Measurements from ENCODE around the gene TMCO4.

DNA sequence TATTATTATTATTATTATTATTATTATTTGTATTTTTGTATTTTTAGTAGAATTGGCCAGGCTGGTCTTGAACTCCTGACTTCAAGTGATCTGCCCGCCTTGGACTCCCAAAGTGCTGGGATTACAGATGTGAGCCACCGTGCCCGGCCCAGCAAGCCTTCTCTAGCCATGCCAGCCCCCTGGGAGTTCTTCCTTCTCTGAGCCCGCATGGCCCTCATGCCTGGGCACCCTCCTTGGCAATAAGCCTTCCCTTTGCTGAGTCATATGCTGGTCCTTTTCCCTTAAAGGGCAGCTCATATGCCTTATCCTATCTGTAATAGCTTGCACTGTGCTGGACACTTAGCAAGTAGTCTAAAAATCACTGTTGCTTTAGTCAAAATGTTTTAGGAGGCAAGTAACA, 164.1 kb downstream of the TMCO4 start:
- TF ChIP-seq, protein P1, sequence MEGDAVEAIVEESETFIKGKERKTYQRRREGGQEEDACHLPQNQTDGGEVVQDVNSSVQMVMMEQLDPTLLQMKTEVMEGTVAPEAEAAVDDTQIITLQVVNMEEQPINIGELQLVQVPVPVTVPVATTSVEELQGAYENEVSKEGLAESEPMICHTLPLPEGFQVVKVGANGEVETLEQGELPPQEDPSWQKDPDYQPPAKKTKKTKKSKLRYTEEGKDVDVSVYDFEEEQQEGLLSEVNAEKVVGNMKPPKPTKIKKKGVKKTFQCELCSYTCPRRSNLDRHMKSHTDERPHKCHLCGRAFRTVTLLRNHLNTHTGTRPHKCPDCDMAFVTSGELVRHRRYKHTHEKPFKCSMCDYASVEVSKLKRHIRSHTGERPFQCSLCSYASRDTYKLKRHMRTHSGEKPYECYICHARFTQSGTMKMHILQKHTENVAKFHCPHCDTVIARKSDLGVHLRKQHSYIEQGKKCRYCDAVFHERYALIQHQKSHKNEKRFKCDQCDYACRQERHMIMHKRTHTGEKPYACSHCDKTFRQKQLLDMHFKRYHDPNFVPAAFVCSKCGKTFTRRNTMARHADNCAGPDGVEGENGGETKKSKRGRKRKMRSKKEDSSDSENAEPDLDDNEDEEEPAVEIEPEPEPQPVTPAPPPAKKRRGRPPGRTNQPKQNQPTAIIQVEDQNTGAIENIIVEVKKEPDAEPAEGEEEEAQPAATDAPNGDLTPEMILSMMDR (IDR thresholded peaks at IDR 0.05; ENCODE audit: low read length), result no peak
- TF ChIP-seq EZH2 (IDR thresholded peaks at IDR 0.05; ENCODE audit: borderline replicate concordance, low read length), result no peak
